GM23248 (cell line): Measurements from ENCODE around the gene C5orf47. TPM values are rescaled to one million over a fixed set of nuclear protein-coding genes. Genes with fewer than 3 reads are reported as not detected.

Experiments
- DNase-seq: peaks from one replicate; pipeline ENCODE4 v3.0.0-alpha.2; 2015
- H2AFZ ChIP-seq: fragments of 200-600 bp; sonication (generic); 2 replicates; pipeline ENCODE4 v1.6.1; 2016; ENCODE audit warnings: antibody characterized with exemption
- H3F3A ChIP-seq: fragments of 200-600 bp; sonication (generic); 2 replicates; pipeline ENCODE4 v1.6.1; 2016; ENCODE audit warnings: mild to moderate bottlenecking, antibody characterized with exemption, mixed run types; ENCODE audit not compliant: insufficient read depth
- H3K27ac ChIP-seq: fragments of 200-600 bp; sonication (generic); 2 replicates; pipeline ENCODE4 v1.5.1; 2016; ENCODE audit warnings: mild to moderate bottlenecking
- H3K27me3 ChIP-seq: fragments of 200-600 bp; sonication (generic); replicated peaks from 2 replicates; pipeline ENCODE4 v1.6.1; 2016; ENCODE audit warnings: mild to moderate bottlenecking; ENCODE audit not compliant: insufficient read depth
- H3K36me3 ChIP-seq: fragments of 200-600 bp; sonication (generic); 2 replicates; pipeline ENCODE4 v1.6.1; 2016; ENCODE audit warnings: low read depth, mild to moderate bottlenecking
- H3K4me1 ChIP-seq: fragments of 200-600 bp; sonication (generic); 2 replicates; pipeline ENCODE4 v1.6.1; 2016; ENCODE audit warnings: mild to moderate bottlenecking; ENCODE audit not compliant: insufficient read depth
- H3K4me2 ChIP-seq: fragments of 200-600 bp; sonication (generic); one replicate; pipeline ENCODE4 v1.6.1; 2016; ENCODE audit warnings: mild to moderate bottlenecking; ENCODE audit not compliant: unreplicated experiment
- H3K4me3 ChIP-seq: fragments of 200-600 bp; sonication (generic); 2 replicates; pipeline ENCODE4 v1.5.1; 2016; ENCODE audit warnings: mild to moderate bottlenecking
- H3K79me2 ChIP-seq: fragments of 200-600 bp; sonication (generic); 2 replicates; pipeline ENCODE4 v1.6.1; 2016; ENCODE audit warnings: mild to moderate bottlenecking; ENCODE audit not compliant: insufficient read depth
- H3K9ac ChIP-seq: fragments of 200-600 bp; sonication (generic); 2 replicates; pipeline ENCODE4 v1.6.1; 2016; ENCODE audit warnings: mild to moderate bottlenecking
- H3K9me2 ChIP-seq: fragments of 200-600 bp; sonication (generic); 2 replicates; pipeline ENCODE4 v1.6.1; 2016; ENCODE audit warnings: mixed run types, mild to moderate bottlenecking, moderate library complexity; ENCODE audit not compliant: insufficient read depth
- H3K9me3 ChIP-seq: fragments of 200-600 bp; sonication (generic); one replicate; pipeline ENCODE4 v1.6.1; 2017; ENCODE audit warnings: low read depth
- H4K20me1 ChIP-seq: fragments of 200-600 bp; sonication (generic); 2 replicates; pipeline ENCODE4 v1.6.0; 2016; ENCODE audit not compliant: insufficient read depth
- EZH2 ChIP-seq: fragments of 200-600 bp; sonication (generic); IDR thresholded peaks from 2 replicates; pipeline ENCODE4 v1.6.1; 2018; ENCODE audit warnings: antibody characterized with exemption, mild to moderate bottlenecking; ENCODE audit not compliant: insufficient read depth, poor library complexity, severe bottlenecking
- EZH2phosphoT487 ChIP-seq: fragments of 200-600 bp; sonication (generic); IDR thresholded peaks from 2 replicates; pipeline ENCODE4 v1.6.1; 2018; ENCODE audit warnings: antibody characterized with exemption, moderate library complexity, mild to moderate bottlenecking, low read depth; ENCODE audit not compliant: insufficient read depth
- WGBS, 2 experiments: methylation state at CpG; one replicate each; pipeline ENCODE4 v1.1.6; 2015 to 2017; ENCODE audit warnings: low lambda C conversion rate in 2 of 2, low coverage in 1 of 2; ENCODE audit errors: missing lambda C conversion rate in 2 of 2; 5-methylcytosine and 5-hydroxymethylcytosine counted together
- in situ Hi-C: fragments of 300-500 bp; cut with MboI; formaldehyde crosslinking; loops from 2 replicates; pipeline ENCODE4 v1.15.0; 2020
- polyA plus RNA-seq: library from polyadenylated mRNA; unstranded; fragments of >200 nt; fragmentation: Nextera tagmentation; extraction: Ambion mirVana; gene quantifications from 2 replicates; pipeline ENCODE4 v1.2.1, GENCODE V29; 2016
- total RNA-seq: library from RNA; depleted of rRNA; stranded (reverse); fragments of >200 nt; shearing (Covaris generic); gene quantifications from 2 replicates; pipeline ENCODE4 v1.2.3, GENCODE V29; 2014

The C5orf47 gene
- total and polyA plus RNA-seq, 2 experiments from 2014 or later: not detected

DNA sequence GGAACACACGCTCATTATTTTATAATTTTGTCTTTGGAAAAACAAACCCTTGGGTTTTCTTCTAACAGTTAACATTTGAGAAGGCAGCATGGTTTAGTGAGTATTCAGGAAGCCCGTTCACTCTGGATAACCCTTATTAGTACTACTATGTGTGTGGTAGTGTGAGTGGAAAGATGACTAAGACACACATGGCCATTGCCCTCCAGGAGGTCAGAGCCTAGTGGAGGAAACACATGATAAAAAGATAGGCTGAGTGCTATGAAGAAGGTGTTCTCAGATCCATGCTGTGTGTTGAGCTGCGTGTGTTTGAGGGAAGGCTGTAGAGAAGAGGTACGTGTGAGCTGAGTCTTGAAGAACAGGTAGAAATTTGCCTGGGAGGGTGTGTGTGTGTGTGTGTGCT is 8.4 kb downstream of the C5orf47 start:
- Histone ChIP-seq H3K4me1 (no peaks in the 10 kb centered on the region), H3K9ac (no peak overlapping the region), H3K9me2 (no peaks in the 10 kb centered on the region), H3K4me2 (no peak overlapping the region), H3K79me2 (no peaks in the 10 kb centered on the region), H3F3A (no peaks in the 10 kb centered on the region), H3K27ac (no peak overlapping the region), H3K9me3 (no peaks in the 10 kb centered on the region), H3K27me3 (peaks cover 6% of the 10 kb centered on the region; the same call in 1 of the 2 replicates), H3K4me3 (no peak overlapping the region), H3K36me3 (no peaks in the 10 kb centered on the region), H4K20me1 (no peaks in the 10 kb centered on the region), H2AFZ (no peak overlapping the region)
- TF ChIP-seq EZH2: no peak
- TF ChIP-seq EZH2phosphoT487: no peak
- DNase-seq: no peak
- WGBS, 2 experiments: 29 to 30% methylated on average over 4 of the region's 4 CpGs
- in situ Hi-C loops: no loop called here

DNA sequence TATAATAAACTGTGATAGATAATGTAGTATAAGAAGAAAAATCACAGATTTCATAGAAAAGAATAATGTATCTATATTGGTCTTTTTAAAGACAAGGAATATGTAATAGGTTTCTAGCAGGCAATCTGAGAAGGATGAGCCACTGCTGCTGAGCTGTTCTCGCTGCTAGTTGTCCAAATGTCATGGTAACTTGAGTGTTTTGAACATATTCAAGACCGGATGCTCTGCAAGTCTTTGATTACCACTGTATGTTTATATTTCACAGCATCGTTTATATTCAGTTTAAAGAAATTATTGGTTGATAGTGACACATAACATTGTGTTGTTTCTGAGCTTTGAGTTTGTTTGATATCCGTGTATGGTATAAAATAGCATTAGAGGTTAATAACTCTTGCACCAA is 9.6 kb downstream of the C5orf47 start:
- Histone ChIP-seq H3K36me3 (no peaks in the 10 kb centered on the region), H3K9ac (no peak overlapping the region), H3K4me2 (no peak overlapping the region), H3K9me2 (no peaks in the 10 kb centered on the region), H3K4me3 (no peak overlapping the region), H2AFZ (no peak overlapping the region), H3K27ac (no peak overlapping the region), H4K20me1 (no peaks in the 10 kb centered on the region), H3F3A (no peaks in the 10 kb centered on the region), H3K27me3 (peaks cover 12% of the 10 kb centered on the region; the same call in 1 of the 2 replicates), H3K4me1 (no peaks in the 10 kb centered on the region), H3K79me2 (no peaks in the 10 kb centered on the region), H3K9me3 (no peaks in the 10 kb centered on the region)
- in situ Hi-C loops: no loop called here
- peak; percentile 23 for DNase-seq
- TF ChIP-seq EZH2: no peak
- no peak for TF ChIP-seq EZH2phosphoT487
- WGBS, 2 experiments: 12 to 16% methylated on average over 4 of the region's 4 CpGs

DNA sequence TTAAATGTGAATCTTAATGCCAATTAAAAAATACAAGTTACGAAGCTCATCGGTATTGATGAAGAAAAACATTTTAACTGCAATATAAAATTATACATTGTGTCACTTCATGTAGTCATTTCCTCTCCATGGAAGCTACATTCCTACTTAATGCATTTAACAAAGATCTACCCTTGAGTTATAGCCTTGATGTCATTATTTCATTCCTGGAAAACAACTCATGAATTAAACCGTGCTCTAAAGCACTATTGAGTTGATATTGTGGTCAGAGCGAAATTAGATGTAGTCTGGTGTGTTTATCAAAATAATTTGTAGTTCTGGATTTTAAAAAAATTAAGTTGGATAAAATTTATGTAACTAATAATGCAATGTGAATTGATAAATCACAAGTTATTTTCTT is 11.1 kb downstream of the C5orf47 start:
- H3K9me3 ChIP-seq: no peaks in the 10 kb centered on the region

DNA sequence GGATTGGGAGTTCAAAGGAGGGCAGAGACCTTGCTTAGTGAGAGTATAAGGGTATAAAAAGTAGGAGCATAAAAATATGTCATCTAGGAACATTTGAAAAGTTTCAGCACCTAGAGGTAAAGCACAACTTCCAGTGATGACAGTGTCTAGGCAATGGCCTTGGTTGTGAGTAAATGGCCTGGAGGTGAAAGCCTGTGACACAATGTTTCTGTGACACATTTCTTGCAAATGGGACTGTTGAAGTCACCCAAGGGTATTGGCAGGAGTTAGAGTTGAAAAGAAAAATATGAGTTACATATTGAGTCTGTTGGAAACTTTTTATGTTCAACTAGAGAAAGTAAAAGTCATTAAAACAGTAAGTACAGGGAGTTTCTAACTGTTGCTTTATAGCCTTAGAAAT is 14.8 kb downstream of the C5orf47 start:
- no peaks in the 10 kb centered on the region for H3K9me3 ChIP-seq
- H3K27ac ChIP-seq: no peak overlapping the region
- no peak for TF ChIP-seq EZH2phosphoT487
- no peak for TF ChIP-seq EZH2
- H3K4me2 ChIP-seq: no peak overlapping the region
- no peak for DNase-seq
- H3K9me2 ChIP-seq: no peaks in the 10 kb centered on the region
- no peak overlapping the region for H3K9ac ChIP-seq
- peaks cover 17% of the 10 kb centered on the region; the same call in 1 of the 2 replicates for H3K27me3 ChIP-seq
- H3K79me2 ChIP-seq: no peaks in the 10 kb centered on the region
- H3K4me3 ChIP-seq: no peak overlapping the region
- in situ Hi-C loops: no loop called here
- no peaks in the 10 kb centered on the region for H4K20me1 ChIP-seq
- no peak overlapping the region for H2AFZ ChIP-seq
- H3K36me3 ChIP-seq: no peaks in the 10 kb centered on the region
- no peaks in the 10 kb centered on the region for H3F3A ChIP-seq
- no peaks in the 10 kb centered on the region for H3K4me1 ChIP-seq

More for the DNA sequence above, 11.1 kb downstream of the C5orf47 start:
- Histone ChIP-seq H3K36me3 (no peaks in the 10 kb centered on the region), H4K20me1 (no peaks in the 10 kb centered on the region), H3K4me1 (no peaks in the 10 kb centered on the region), H2AFZ (no peak overlapping the region), H3K4me3 (no peak overlapping the region), H3F3A (no peaks in the 10 kb centered on the region), H3K9ac (no peak overlapping the region), H3K27me3 (peaks cover 12% of the 10 kb centered on the region; the same call in 1 of the 2 replicates), H3K4me2 (no peak overlapping the region), H3K27ac (no peak overlapping the region), H3K79me2 (no peaks in the 10 kb centered on the region), H3K9me2 (no peaks in the 10 kb centered on the region)
- DNase-seq: peak; percentile 10
- TF ChIP-seq EZH2 (no peak), EZH2phosphoT487 (no peak)
- 40 to 49% methylated on average over 4 of the region's 4 CpGs for WGBS, 2 experiments
- in situ Hi-C loops: no loop called here

DNA sequence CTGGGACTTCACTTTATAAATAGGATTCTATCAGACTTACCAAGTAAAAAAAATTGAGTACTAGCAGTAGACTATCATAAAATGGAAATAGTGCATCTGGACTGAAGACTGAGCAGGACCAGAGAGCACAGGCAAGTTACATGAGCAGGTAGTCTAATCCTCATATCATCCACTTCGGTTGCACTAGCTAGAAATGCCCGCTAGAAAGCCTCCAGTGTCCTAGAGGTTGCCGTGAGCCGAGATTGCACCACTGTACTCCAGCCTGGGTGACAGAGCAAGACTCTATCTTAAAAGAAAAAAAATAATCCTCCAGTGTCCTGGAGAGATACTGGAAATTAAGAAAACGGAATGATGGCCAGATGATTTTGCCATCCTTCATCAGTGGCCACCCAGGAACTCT is 20.0 kb downstream of the C5orf47 start:
- 49 to 58% methylated on average over 5 of the region's 5 CpGs for WGBS, 2 experiments
- no peak overlapping the region for H3K27ac ChIP-seq
- no peak for DNase-seq
- H3K4me1 ChIP-seq: no peaks in the 10 kb centered on the region
- in situ Hi-C loops: no loop called here
- no peaks in the 10 kb centered on the region for H4K20me1 ChIP-seq
- no peaks in the 10 kb centered on the region for H3K9me3 ChIP-seq
- no peak overlapping the region for H2AFZ ChIP-seq
- H3K9me2 ChIP-seq: no peaks in the 10 kb centered on the region
- H3F3A ChIP-seq: no peaks in the 10 kb centered on the region
- TF ChIP-seq EZH2phosphoT487 (no peak), EZH2 (no peak)
- peaks cover 7% of the 10 kb centered on the region; the same call in 1 of the 2 replicates for H3K27me3 ChIP-seq
- H3K4me3 ChIP-seq: no peak overlapping the region
- no peaks in the 10 kb centered on the region for H3K79me2 ChIP-seq
- H3K9ac ChIP-seq: no peak overlapping the region
- no peak overlapping the region for H3K4me2 ChIP-seq
- no peaks in the 10 kb centered on the region for H3K36me3 ChIP-seq
